NK-92 (cell line): ENCODE results near the gene TMEM185A.
"Not testable (repeated sequence)": the region's sequence is repeated elsewhere in the genome, so short reads cannot be mapped to it uniquely, and the experiment has no call there.

ENCODE experiments used
- DNase-seq: peaks from one replicate; lab custom pipeline; 2025; ENCODE audit not compliant: unreplicated experiment; lab: John Stamatoyannopoulos, UW

Gene TMEM185A

DNA sequence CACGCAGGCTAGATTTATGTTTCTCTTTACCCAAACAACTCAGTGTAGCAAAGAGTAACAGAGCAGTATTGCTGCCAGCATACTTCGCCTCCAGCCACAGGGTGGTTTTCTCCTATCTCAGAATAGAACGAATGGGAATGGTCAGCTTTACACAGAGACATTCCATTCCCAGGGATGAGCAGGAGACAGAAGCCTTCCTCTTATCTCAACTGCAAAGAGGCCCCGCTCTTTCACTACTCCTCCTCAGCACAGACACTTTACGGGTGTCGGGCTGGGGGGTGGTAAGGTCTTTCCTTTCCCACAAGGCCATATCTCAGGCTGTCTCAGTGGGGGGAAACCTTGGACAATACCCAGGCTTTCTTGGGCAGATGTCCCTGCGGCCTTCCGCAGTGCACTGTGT is 4.8 kb downstream of the TMEM185A start:
- DNase-seq = not testable (repeated sequence)

GRCh38 chrX:149619662-149620061 is 11.9 kb downstream of the TMEM185A start:
- not testable (repeated sequence) for DNase-seq

DNA sequence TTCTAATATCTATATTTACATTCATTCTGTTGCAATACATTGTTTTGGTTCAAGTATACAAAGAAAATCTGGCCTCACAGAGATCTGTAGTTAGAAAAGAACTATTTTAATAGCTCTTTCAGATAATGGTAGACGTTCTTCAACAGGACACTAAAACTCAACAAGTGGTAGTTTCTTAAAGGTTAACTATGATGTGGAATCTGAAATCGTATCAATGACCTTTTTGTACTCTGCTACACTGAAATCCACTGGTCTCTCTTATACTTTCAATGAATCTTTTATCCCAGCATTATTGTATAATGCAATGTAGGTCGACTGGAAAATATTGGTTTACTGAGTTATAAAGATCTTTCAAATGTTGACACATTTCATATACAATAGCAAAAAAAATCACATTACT is 12.7 kb downstream of the TMEM185A start:
- no peak for DNase-seq

DNA sequence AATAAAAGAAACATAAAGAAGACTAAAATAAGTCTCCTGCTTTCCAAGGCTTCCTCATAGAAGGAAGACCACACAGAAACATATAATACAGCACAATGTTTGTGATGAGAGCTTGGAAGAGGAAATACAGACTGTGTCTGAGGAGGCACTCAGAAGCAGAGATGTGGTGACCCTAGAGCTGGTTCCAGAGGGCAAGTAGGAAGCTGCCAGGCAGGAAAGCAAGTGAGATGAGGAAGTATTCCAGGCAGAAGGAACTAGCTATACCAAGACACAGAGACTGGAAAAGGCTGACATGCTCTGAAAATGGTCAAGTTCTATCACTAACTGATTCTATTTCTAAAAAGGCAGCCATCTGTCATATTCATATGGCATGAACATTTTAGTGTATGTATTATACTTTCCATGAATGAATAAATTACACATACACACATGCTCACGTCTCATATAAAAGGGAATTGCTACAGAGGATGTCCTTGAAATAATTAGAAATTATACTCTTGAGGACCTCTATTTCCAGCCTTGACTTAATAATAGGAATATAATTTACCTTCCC is 19.9 kb downstream of the TMEM185A start:
- DNase-seq = no peak

- no peak for DNase-seq
These were observed 21.1 kb downstream of the TMEM185A start for GRCh38 chrX:149610511-149610910.

GRCh38 chrX:149607699-149608098 is 23.9 kb downstream of the TMEM185A start:
- DNase-seq = no peak

GRCh38 chrX:149605248-149605885 is 26.2 kb downstream of the TMEM185A start:
- not testable (repeated sequence) for DNase-seq

- not testable (repeated sequence) for DNase-seq
These were observed 33.0 kb downstream of the TMEM185A start for GRCh38 chrX:149598603-149599002.

DNA sequence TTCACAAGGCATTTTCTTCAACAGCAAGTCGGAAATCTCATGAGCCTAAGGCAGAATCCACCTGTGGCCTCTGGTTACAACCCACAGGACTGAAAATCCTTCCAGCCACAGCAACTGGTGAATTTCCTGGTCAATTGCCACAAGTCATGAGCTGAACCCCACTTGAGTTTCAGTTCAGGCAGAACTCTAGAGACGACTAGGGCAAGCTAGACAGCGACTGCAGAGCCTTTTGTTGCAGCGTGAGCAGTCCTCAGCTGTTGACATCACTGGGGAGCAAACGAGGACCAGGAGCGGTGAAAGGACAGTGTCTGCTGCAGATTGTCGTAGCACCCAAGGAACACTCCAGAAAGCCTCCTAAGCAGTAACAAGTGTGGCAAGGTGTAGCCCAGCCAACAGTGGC is 35.6 kb downstream of the TMEM185A start:
- DNase-seq = not testable (repeated sequence)

DNA sequence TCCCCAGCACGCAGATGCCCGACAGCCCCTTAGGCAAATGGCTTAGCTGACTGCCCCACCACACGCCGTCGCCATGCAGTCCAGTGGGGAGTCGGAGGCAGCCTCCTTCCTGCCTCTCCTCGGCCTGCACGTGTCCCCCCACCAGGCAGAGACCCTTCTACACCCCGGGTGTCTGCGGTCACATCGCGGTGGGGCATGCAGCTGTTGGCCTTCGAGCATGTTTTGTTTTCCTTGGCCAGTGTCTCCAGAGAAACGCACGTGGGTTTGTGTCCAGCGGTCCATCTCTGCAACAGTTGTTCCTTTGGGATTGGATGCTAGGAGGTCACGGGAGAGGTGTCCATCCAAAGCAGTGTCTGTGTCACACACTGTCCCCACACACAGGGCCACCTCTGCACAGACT is 36.4 kb downstream of the TMEM185A start, which contains the start of gene HSFX2:
Gene HSFX2 (minus strand): TSS at position 101 of the 400 bp plus-strand sequence. CDS start 614 bp downstream, outside the sequence.
- DNase-seq = not testable (repeated sequence)

GRCh38 chrX:149590993-149591392 is 40.6 kb downstream of the TMEM185A start:
- DNase-seq = not testable (repeated sequence)

DNA sequence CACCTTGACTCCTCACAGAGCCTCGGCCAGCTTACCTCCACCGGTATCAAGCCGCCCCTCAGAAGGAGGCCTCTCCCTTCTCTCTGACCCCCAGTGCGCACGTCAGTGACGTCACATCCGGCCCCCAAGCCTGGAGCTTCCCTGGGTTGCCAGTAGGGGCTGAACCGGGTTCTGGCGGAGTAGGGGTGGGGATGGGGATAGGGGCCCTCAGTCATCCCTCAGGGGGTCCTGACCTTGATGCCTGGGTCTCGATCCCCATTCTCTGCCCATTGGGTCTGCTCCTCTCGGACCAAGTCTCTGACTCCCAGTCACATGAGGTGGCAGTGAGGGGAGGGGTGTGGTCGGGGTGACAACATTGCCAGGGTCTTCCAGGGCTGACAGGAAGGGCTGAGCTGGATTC is 44.2 kb downstream of the TMEM185A start, which contains the start of gene MAGEA9B:
Gene MAGEA9B (minus strand): TSS at position 101 of the 400 bp plus-strand sequence. CDS start 4,280 bp downstream, outside the sequence.
- DNase-seq = not testable (repeated sequence)

- not testable (repeated sequence) for DNase-seq
These were observed 46.0 kb downstream of the TMEM185A start for GRCh38 chrX:149585631-149586030.

DNA sequence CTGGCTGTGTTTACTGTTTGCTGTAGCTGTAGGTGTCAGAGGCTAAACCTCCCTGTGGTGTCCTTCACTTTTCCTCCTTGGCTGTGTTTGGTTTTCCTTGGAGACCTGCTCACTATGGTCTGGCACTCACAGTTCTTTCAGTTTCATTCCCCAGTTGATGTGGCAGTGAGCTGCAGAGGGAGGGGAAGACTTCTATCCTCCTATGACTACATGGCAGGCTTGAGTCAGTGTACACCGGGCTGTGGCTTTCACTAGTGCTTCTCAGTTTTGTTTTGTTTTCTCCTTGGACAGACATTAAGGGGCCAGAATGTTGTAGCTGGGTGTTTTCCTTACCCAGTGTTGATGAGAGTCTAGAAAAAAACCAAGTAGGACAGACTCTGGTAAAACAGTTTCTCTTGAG is 58.1 kb downstream of the TMEM185A start:
- not testable (repeated sequence) for DNase-seq

DNA sequence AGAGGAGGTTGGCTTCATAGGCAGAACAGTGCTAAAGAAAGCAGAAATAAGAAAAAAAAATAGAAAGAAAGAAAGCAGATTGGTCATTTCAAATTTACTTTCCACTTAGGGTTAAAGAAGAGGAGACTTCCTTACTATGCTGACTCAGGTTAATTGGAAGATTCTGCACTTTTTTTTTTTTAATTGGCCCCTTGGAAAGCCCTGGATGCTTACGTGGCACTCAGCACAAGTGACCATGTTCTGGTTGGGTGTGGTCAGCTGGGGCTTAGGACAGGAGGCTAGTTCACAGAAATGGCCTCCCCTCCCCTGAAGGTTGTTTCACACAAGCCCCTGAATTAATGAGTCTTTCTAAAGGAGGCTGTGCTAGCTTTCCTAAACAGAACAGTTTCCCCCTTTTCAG is 58.8 kb downstream of the TMEM185A start:
- DNase-seq = no peak

DNA sequence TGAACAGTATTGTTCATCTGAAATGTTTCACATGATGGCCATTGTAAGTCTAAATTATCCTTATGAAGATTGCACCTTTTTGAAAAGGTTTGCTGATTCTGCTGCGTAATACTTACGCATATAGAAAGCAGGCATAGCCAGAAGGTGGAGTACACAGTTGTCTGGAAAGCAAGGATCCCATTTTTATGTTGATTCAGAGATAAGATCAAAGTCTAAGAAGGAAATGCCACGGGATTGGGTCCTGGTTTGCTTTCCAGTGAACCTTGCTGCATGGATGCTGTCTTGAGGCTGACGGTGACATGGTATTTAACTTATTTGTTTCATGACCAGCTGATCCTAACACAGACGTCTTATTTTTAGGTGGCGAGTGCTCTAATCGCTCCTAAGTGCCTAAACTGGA is 59.8 kb downstream of the TMEM185A start:
- DNase-seq = no peak

GRCh38 chrX:149570668-149571067 is 60.9 kb downstream of the TMEM185A start:
- no peak for DNase-seq

GRCh38 chrX:149569770-149570169 is 61.8 kb downstream of the TMEM185A start:
- no peak for DNase-seq

- no peak for DNase-seq
These were observed 62.8 kb downstream of the TMEM185A start for GRCh38 chrX:149568701-149569296.

- DNase-seq = no peak
These were observed 63.8 kb downstream of the TMEM185A start for GRCh38 chrX:149567621-149568417.

GRCh38 chrX:149563359-149563758 is 68.2 kb downstream of the TMEM185A start:
- DNase-seq = no peak
